Measurements from ENCODE around the gene MUC2. TPM values are rescaled to one million over a fixed set of nuclear protein-coding genes. Genes with fewer than 3 reads are reported as not detected.

Gene MUC2
- 1.8 TPM for total RNA-seq

- peak; percentile 12 for DNase-seq
These were observed at the start of gene MUC2 for GRCh38 chr11:1074244-1075221. TSS of gene MUC2 (plus strand) at chr11:1074874.

GRCh38 chr11:1025410-1026162, 49.1 kb upstream of the MUC2 start:
- DNase-seq = no peak

- DNase-seq = no peak
These were observed 48.6 kb upstream of the MUC2 start for GRCh38 chr11:1026163-1026450.

- DNase-seq = no peak
These were observed 47.8 kb upstream of the MUC2 start for GRCh38 chr11:1026641-1027482.

- no peak for DNase-seq
These were observed 47.0 kb upstream of the MUC2 start for GRCh38 chr11:1027483-1028290.

GRCh38 chr11:1028291-1028540, 46.5 kb upstream of the MUC2 start:
- DNase-seq = no peak

GRCh38 chr11:1028616-1029015, 46.1 kb upstream of the MUC2 start:
- no peak for DNase-seq

- DNase-seq = no peak
These were observed 45.6 kb upstream of the MUC2 start for GRCh38 chr11:1029051-1029450.

- no peak for DNase-seq
These were observed 45.0 kb upstream of the MUC2 start for GRCh38 chr11:1029654-1030053.

- no peak for DNase-seq
These were observed 44.6 kb upstream of the MUC2 start for GRCh38 chr11:1030086-1030485.

GRCh38 chr11:1030556-1030955, 44.1 kb upstream of the MUC2 start:
- DNase-seq = no peak

GRCh38 chr11:1031121-1031899, 43.4 kb upstream of the MUC2 start:
- DNase-seq = no peak

GRCh38 chr11:1032310-1032891, 42.3 kb upstream of the MUC2 start:
- DNase-seq = no peak

- DNase-seq = no peak
These were observed 41.5 kb upstream of the MUC2 start for GRCh38 chr11:1033016-1033798.

- no peak for DNase-seq
These were observed 40.7 kb upstream of the MUC2 start for GRCh38 chr11:1034001-1034400.

GRCh38 chr11:1034456-1035295, 40.0 kb upstream of the MUC2 start:
- no peak for DNase-seq

GRCh38 chr11:1035577-1036283, 38.9 kb upstream of the MUC2 start:
- DNase-seq = no peak

GRCh38 chr11:1036303-1036923, 38.3 kb upstream of the MUC2 start, which contains the start of gene MUC6:
TSS of gene MUC6 (minus strand) at chr11:1036718. CDS start at chr11:1036655, 63 bp downstream.
- DNase-seq = no peak
